Inflammatory macrophage (primary cell): Measurements from ENCODE around the gene CPA4.

Source experiments
- DNase-seq, 2 donors: peaks; one replicate each; pipeline ENCODE4 v3.0.0-alpha.2; 2020 to 2022

CPA4 gene

GRCh38 chr7:130275826-130276297 is 17.1 kb upstream of the CPA4 start:
- DNase-seq: no peak

- DNase-seq: no peak
Observed at GRCh38 chr7:130276796-130277762, 15.9 kb upstream of the CPA4 start.

- DNase-seq: peak in 1 of 2 donors; percentile 10
Observed at GRCh38 chr7:130277763-130278643, 15.0 kb upstream of the CPA4 start.

GRCh38 chr7:130278860-130279259 is 14.1 kb upstream of the CPA4 start:
- no peak for DNase-seq

- no peak for DNase-seq
Observed at GRCh38 chr7:130279286-130279685, 13.7 kb upstream of the CPA4 start.

- DNase-seq: no peak
Observed at GRCh38 chr7:130279906-130280305, 13.1 kb upstream of the CPA4 start.

- no peak for DNase-seq
Observed at GRCh38 chr7:130281260-130281659, 11.7 kb upstream of the CPA4 start.

- DNase-seq: no peak
Observed at GRCh38 chr7:130286881-130287280, 6.1 kb upstream of the CPA4 start.

GRCh38 chr7:130288168-130288567 is 4.8 kb upstream of the CPA4 start:
- no peak for DNase-seq

- DNase-seq: no peak
Observed at GRCh38 chr7:130288829-130289228, 4.1 kb upstream of the CPA4 start.

GRCh38 chr7:130289478-130289877 is 3.5 kb upstream of the CPA4 start:
- no peak for DNase-seq

- no peak for DNase-seq
Observed at GRCh38 chr7:130290745-130291144, 2.2 kb upstream of the CPA4 start.

- DNase-seq: no peak
Observed at GRCh38 chr7:130293521-130293920, 560 bp downstream of the CPA4 start.

- no peak for DNase-seq
Observed at GRCh38 chr7:130294314-130294713, 1.4 kb downstream of the CPA4 start.

- no peak for DNase-seq
Observed at GRCh38 chr7:130296221-130296951, 3.4 kb downstream of the CPA4 start.

- no peak for DNase-seq
Observed at GRCh38 chr7:130297628-130298543, 4.9 kb downstream of the CPA4 start.

- DNase-seq: no peak
Observed at GRCh38 chr7:130298544-130299326, 5.8 kb downstream of the CPA4 start.

GRCh38 chr7:130299866-130300265 is 6.9 kb downstream of the CPA4 start:
- DNase-seq: no peak

GRCh38 chr7:130301501-130302020 is 8.6 kb downstream of the CPA4 start:
- no peak for DNase-seq

- DNase-seq: no peak
Observed at GRCh38 chr7:130302649-130303048, 9.7 kb downstream of the CPA4 start.
